ENCODE results near the gene CTTN. TPM values are rescaled to one million over a fixed set of nuclear protein-coding genes. Genes with fewer than 3 reads are reported as not detected.

The CTTN gene
- 10 to 100 TPM; 22.9 to 25.1 TPM for total RNA-seq

DNA sequence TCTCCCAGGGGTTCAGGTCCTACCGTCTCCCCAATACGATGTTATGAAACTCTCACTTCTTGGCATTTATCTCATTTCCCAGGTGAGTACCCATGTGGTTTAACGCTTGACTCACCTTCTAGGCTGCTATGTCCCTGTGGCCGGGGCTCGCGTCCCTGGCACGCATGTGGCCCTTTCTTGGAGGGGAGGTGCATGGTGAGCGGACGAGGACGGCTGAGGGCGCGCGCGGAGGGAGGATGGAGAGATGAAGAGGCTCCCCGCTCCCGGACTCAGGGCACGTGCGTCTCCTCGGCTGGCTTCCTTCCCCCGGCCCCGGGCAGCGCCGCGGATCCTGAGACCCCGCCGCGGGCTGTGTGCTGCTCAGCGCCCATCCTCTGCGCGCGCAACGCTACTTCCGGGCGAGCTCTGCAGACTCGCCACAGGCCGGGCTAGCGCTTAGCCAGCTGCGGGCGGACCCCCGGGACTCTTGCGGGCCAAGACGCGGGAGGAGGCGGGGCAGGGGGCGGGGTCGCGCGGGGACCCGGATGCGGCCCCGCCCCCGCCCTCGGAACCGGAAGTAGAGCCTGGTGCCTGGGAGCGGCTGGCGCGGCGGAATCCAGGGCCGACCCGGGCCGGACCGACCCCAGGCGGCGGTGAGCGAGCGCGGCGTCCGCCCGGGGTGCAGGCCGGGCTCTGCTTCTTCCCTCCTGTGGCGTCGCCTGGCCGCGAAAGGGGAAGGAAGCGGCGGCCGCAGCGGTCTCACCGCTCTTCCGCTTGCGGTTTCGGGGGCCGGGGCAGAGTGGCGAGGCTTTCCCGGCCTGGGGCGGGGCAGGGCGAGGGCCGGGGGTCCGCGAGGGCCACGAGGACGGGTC is at the start of gene CTTN:
Gene CTTN (plus strand): TSS at position 547 of the 851 bp plus-strand sequence. CDS start 8,769 bp downstream, outside the sequence.
- POLR2A ChIA-PET = interaction anchor here (0.6 kb wide), 1 partner anchor 33 kb away, joined by 3 read pairs; no protein-coding TSS in a partner anchor

DNA sequence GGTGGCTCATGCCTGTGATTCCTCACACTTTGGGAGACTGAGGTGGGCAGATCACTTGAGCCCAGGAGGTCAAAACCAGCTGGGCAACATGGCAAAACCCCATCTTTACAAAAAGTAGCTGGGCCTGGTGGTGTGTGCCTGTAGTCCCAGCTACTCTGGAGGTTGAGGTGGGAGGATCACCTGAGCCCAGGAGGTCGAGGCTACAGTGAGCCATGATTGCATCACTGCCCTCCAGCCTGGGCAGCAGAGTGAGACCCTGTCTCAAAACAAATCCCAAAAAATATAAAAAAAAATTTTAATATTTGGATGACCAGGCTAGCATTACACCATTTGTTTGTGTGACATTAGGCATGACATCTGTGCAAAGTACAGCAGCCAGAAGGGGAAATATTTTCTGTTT is 49.7 kb upstream of the CTTN start:
- POLR2A ChIA-PET = interaction anchor here (0.7 kb wide), 1 partner anchor 1103 kb away, joined by 3 read pairs; no protein-coding TSS in a partner anchor
- CTCF ChIA-PET = interaction anchor here (0.6 to 1.1 kb wide), 2 partner anchors 1259 to 1603 kb away, joined by 3 read pairs; no protein-coding TSS in a partner anchor

More for the DNA sequence above, at the start of gene CTTN:
- CTCF ChIA-PET = no interaction called here

DNA sequence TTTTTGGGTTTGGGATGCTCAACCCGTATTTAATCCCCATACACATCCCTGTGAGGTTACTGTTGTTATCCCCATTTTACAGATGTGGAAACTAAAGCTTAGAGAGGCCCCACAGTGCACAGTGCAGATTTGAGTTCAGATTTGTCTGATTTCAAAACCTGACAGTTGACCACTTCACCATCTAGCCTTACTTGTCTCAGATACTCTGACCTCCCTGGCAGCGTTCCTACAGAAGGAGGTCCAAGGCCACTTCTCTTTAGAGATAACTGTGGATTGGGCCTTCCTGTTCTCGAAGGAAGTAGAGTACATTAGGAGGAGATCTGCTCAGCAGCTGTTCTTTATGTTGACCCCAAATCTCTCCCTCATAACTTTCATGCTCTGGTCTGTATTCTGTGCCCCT is 46.7 kb upstream of the CTTN start:
- CTCF ChIA-PET = no interaction called here
- POLR2A ChIA-PET = no interaction called here

DNA sequence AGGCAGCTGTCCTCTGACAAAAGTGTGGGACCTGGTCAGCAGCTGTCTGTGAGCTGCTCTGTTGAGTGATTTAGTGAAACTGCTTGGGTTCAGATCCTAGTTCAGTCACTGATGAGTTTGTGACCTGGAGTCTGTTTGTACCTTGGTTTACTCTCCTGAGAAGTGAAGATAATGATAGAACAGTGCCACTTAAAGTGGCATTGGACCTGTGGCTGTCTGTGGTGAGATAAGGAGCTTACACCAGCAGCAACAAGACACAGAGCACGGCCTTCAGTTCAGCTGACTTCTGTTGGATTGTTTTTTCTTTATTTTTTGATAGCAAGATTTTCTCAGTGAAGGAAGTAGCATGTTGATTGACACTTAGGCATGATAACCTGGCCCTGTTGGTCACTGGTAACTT is 46.2 kb upstream of the CTTN start:
- ChIA-PET CTCF (no interaction called here), POLR2A (no interaction called here)

DNA sequence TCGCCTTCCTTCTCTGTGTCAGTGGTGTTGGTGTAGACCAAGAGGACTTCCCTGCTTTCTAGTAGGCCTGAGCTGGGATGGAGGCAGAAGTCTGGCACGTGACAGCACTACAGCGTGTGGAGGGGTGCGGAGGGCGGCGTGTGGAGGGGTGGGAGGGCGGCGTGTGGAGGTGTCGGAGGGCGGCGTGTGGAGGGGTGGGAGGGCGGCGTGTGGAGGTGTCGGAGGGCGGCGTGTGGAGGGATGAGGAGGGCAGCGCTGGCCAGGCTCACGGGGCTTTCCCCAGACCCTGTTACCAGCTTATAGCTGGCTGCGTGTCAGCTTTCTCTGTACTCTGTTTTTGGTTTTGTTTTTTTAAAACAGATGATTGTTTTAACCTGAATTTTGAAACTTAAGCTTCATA is 45.7 kb upstream of the CTTN start:
- POLR2A ChIA-PET = interaction anchor here (0.6 kb wide), 1 partner anchor 34 kb away, joined by 12 read pairs; no protein-coding TSS in a partner anchor
- CTCF ChIA-PET = no interaction called here

DNA sequence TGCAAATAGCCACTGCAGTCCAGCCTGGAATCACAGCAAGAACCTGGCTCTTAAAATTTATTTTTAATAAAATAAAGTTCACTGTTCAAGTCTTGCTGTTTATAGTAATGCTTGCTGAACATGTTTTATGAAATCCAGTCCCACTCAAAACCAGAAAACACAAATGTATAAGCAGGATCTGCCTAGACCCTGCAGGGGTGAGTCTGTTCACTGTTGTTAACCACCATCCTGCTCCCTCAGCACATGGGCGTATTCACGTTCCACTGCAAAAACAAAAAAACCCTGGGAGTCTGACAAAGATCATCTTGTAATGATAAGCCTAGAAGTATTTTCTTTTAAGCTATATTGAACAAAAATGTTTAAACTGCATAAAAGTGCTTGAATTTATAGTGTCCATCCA is 45.0 kb upstream of the CTTN start:
- POLR2A ChIA-PET = no interaction called here
- CTCF ChIA-PET = no interaction called here

DNA sequence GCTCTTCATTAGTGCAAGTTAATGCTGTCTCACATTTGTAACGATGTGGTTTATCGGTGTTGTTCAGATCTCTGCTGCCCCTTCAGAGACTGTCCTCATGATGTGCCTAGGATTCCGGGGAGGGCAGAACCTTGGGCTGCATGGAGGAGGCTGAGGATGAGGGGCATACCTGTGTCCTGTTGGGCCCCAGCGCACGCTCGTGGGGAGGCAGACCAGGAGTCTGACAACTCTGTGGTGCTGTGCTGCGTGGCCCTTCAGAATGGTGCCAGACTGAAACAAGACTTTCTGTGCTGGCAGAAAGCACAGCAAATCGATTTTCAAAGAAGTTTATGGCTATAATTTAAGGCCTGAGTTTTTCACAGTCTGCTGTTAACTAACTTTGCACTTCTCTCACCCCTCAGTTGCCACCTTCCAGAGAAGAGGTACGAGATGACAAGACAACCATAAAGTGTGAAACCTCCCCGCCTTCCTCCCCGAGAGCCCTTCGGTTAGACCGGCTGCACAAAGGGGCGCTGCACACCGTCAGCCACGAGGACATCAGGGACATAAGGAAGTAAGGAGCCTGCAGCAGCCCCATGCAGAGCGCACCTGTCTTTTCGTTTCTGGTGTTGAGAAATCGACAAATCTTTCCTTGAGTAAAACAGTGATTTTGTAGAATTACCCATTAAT is 44.3 kb upstream of the CTTN start:
- ChIA-PET CTCF (no interaction called here), POLR2A (no interaction called here)

DNA sequence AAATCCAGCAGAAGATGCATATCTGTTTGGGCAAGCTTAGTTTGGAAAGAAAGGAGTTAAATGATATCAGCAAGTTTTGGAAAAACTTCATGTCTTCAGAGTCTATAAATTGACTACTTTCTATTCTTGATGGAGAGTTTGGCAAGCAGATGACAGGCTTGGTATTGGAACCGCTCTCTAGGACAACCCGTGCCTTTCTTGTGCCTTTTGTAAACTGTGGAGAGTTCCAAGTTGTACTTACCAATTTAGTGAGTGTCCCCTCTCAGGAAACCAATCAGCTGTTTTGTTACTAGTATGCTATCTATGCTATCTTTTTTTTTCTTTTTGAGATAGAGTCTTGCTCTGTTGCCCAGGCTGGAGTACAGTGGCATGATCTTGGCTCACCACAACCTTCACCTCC is 43.7 kb upstream of the CTTN start:
- ChIA-PET POLR2A (no interaction called here), CTCF (no interaction called here)

DNA sequence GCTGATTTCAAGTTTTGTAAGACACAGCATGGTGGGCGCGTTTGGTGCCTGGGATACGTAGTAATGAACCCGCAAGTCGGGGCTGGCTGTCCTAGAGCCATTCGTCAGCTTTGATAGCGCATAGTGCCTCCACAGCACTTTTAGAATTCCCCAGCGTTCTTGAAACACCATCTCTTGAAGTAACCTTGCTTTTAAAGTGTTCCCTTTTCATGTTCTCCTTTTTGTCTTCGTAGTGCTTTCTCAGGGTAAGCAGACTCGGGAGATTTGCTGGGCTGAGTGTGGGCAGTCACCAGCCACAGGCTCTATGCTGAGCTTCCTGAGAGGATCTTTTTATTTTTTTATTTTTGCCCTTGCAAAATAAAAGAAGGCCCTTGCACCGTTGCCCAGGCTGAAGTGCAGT is 39.6 kb upstream of the CTTN start:
- ChIA-PET POLR2A (no interaction called here), CTCF (no interaction called here)

DNA sequence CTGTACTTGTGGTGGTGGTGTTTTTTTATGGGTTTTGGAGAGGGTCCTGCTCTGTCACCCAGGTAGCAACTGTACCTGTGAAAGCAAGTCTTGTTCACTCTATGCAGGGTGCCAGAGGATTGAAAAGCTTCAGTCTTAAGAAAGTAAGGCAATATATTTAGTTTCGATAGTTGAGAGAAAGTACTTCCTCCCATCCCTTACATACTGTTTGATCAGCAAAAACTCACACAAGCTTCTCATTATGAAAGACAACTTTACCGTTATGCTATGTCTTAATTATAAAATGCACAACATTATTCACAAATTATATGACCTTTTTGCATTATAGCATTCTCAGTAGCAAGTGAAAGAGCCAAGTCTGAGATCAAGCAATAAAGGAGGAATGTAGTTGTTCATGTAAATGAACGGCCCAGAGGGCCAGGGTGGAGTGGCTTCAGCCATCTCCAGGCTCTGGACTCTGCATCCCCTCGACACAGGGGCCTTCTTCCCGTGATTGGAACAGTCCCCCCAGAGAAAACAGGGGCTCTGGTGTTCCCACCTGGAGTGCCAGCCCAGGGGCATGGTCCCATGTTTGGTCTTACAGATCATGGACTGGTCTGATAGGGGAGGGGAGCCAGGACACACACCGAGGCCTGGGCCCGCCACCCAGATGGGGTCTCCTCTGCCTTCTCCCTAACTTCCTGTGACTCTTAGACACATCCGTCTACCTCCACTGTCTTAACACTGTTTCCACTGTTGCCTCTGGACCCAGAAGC is 38.7 kb upstream of the CTTN start:
- CTCF ChIA-PET = no interaction called here

DNA sequence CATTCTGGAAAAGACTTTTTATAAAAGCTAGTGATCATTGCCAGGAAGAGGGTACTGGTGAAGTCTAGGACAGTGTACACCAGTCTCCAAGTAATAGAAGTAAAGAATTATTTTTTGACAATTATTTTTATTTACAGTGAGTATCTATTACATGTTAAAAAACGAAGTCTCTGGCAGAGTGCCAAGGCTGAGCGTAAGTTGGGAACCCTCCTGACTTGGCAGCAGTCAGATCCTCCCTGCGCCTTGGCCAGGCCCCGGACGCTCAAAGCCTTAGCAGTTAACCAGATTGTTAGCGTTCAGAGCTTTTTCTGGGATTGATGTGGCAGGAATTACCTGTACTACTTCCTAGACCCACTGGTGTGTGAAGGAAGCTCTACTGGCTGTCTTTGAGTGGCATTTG is 38.1 kb upstream of the CTTN start:
- POLR2A ChIA-PET = no interaction called here
- CTCF ChIA-PET = no interaction called here

More for the DNA sequence above, 38.7 kb upstream of the CTTN start:
- POLR2A ChIA-PET = no interaction called here

DNA sequence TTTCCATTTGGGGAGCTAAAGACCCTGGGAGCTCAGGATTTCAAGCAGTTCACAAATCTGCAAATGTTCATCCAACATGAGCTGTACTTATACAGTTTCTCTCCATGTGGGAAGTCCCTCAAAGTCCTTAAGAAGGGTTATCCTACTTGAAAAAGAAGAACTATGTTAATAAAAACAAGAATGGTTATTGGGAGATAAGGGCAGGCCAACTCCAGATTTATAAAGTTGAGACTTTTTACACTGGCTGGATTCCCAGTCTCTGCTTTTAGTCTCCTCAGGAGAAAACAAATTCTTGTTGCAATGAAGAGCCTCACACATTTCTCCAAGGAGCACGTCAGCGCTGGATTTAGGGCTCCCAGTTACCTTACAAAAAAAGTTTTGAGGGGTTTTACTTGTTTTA is 34.2 kb upstream of the CTTN start:
- CTCF ChIA-PET = no interaction called here

DNA sequence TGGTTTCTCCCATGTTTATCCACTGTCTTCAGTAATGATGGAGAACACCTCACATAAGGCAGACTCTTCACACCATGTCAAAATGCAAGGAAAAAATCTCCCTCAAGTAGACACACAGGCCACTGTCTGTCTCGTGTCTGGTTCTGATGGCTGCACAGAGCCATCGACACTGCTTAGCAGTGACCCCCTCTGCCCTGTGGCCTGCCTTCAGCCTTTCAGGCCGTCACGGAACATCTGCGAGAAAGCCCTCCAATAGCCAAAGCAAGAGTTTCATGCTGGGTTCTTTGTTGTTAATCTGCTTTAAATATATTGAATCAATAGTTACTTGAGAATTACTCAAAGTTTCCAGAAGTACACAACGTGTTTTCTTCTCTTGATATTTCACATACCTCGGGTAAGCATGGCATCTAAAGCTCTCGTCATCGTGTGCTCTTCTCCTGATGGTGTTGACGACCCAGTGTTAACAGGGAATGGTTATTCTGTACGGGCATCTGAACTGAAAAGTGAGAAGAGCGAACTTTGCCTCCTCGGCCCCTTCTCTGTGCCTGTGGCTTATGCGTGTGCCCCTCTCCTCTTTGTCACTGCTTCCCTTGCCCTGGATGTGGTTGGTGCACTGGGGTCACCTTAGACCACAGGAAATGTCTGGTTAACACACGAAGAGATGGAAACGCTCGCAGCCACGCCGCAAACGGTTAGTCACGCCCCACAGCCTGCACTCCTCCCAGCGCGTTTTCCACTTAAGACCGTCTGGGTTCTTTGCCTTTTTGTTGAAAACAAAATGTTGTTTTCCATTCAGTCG is 33.4 kb upstream of the CTTN start:
- ChIA-PET POLR2A (interaction anchor here (0.6 to 1.5 kb wide), 3 partner anchors 33 to 162 kb away, joined by 3 to 4 read pairs (median 3); partner anchors contain the start of gene FADD), CTCF (interaction anchor here (1.4 kb wide), 1 partner anchor 37 kb away, joined by 3 read pairs; no protein-coding TSS in a partner anchor)

More for the DNA sequence above, 34.2 kb upstream of the CTTN start:
- POLR2A ChIA-PET = no interaction called here

DNA sequence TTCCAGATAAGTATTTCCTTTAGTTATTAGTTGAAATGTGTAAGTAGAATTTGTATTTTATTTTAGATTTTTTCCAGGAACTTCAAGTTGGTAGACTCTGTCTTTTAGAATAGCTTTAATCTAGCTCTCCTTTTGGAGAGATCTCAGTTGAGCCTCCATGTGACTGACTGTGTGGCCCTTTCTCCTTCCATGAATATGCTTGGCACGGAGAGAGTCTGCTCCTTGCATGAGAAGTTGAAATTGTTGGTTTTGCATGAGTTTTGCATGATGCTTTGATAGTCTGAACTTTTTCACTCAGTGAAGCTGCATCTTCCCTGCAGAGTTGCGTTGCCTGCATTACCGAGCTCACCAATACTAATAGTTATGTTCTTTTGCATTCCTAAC is 32.8 kb upstream of the CTTN start:
- POLR2A ChIA-PET = interaction anchor here (0.6 to 1.5 kb wide), 3 partner anchors 32 to 163 kb away, joined by 3 to 4 read pairs (median 3); partner anchors contain the start of gene FADD
- CTCF ChIA-PET = interaction anchor here (1.4 kb wide), 1 partner anchor 36 kb away, joined by 3 read pairs; no protein-coding TSS in a partner anchor

DNA sequence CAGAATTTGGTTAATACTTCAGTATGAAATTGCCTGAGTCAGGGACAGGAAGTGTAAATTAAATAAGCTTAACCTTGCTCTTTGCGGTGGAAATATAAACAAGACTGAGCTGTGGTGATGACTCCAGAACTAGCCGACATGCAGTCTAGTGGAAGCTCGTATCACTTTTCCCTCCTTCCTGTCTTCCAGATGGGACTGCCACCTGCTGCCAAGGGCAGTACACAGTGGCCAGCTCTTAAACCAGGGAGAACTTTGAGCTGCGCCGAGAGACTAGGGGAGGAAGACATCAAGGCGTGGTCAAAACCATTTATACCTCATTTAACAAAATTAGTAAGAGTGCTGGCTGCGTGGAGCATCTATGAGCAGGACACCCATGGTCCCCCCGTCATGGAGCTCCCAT is 31.3 kb upstream of the CTTN start:
- CTCF ChIA-PET = interaction anchor here (1.4 kb wide), 1 partner anchor 104 kb away, joined by 3 read pairs; no protein-coding TSS in a partner anchor
- POLR2A ChIA-PET = no interaction called here

DNA sequence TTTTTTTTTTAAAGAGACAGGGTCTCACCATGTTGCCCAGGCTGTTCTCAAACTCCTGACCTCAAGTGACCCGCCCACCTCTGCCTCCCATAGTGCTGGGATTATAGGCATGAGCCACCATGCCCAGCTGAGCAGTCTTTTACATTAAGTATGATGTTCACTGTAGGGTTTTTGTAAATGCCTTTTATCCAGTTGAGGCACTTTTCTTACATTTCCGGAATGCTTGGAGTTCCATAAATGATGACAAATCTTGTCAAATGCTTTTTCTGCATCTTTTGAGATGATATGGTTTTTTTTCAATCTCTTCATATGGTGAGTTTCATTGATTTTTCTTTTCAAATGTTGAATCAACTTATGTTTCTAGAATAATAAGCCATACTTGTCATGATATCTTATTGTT is 29.4 kb upstream of the CTTN start:
- ChIA-PET CTCF (no interaction called here), POLR2A (no interaction called here)

DNA sequence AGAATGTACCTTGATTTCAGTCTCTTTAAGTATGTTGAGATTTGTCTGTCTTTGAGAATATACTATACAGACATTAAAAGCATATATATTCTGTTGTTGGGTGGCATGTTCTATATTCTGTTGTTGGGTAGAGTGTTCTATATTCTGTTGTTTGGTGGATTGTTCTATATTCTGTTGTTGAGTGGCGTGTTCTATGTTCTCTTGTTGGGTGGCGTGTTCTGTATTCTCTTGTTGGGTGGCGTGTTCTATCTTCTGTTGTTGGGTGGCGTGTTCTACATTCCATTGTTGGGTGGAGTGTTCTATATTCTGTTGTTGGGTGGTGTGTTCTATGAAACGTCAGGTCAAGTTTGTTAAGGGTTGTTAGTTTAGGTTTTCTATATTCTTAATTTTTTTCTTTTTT is 27.1 kb upstream of the CTTN start:
- ChIA-PET POLR2A (no interaction called here), CTCF (no interaction called here)

DNA sequence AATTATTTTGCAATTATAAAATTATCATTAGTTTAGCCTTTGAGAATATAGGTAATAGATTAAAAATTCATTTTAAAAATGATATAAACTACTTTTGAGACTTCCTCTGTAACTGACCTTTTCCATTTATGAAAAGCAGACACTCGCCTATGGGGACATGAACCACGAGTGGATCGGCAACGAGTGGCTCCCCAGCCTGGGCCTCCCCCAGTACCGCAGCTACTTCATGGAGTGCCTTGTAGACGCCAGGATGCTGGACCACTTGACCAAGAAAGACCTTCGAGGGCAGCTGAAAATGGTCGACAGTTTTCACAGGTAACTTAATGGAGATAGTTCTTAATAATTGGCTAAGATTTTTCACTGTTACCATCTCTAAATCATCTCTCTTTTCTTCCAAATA is 26.3 kb upstream of the CTTN start:
- CTCF ChIA-PET = no interaction called here
- POLR2A ChIA-PET = no interaction called here

DNA sequence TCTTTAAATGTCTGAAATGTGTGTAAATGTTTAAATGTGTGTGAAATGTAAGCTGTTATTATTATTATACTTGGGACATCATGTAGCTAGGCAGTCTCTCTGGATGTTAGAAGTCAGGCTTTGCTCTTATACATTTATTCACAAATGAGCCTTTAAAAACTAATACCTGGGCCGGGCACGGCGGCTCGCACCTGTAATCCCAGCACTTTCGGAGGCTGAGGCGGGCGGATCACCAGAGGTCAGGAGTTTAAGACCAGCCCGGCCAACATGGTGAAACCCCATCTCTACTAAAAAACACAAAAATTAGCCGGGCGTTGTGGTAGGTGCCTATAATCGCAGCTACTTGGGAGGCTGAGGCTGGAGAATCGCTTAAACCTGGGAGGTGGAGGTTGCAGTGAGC is 21.7 kb upstream of the CTTN start:
- CTCF ChIA-PET = interaction anchor here (1.5 kb wide), 1 partner anchor 458 kb away, joined by 3 read pairs; no protein-coding TSS in a partner anchor
- POLR2A ChIA-PET = no interaction called here
